GM12878 (cell line): ENCODE measurements around the gene JMJD6. TPM values are rescaled to one million over a fixed set of nuclear protein-coding genes. Genes with fewer than 3 reads are reported as not detected.

ENCODE experiments used
- ATAC-seq: fragments of 200-7000 bp; cut with Tn5 transposase; 3 replicates; pipeline ENCODE4 v1.9.1; 2020; ENCODE audit warnings: mild to moderate bottlenecking, moderate library complexity
- BruUV-seq: library from RNA; stranded (reverse); fragments of 400-500 nt; replicated peaks from 2 replicates; lab custom pipeline; 2021; lab: Mats Ljungman, UMichigan
- CTCF ChIA-PET: fragments of 300-600 bp; sonication (Branson Sonifier 250); formaldehyde crosslinking; extraction: SDS; loops from one replicate; lab custom pipeline; 2021; ENCODE audit warnings: inconsistent platforms; lab: Yijun Ruan, JAX
- POLR2A ChIA-PET: fragments of 350-600 bp; formaldehyde crosslinking; extraction: SDS; loops from one replicate; lab custom pipeline; 2021; ENCODE audit warnings: inconsistent platforms; lab: Charles Lee
- RAD21 ChIA-PET: fragments of 300-600 bp; sonication (Branson Sonifier 250); formaldehyde crosslinking; loops from one replicate; lab custom pipeline; 2023; ENCODE audit warnings: antibody characterized with exemption; ENCODE audit not compliant: unreplicated experiment; lab: Charles Lee
- SMC1A ChIA-PET: fragments of 300-600 bp; sonication (Branson Sonifier 250); formaldehyde crosslinking; loops from one replicate; lab custom pipeline; 2023; ENCODE audit not compliant: unreplicated experiment, uncharacterized antibody; lab: Charles Lee
- DNase-seq: peaks from one replicate; pipeline ENCODE4 v3.0.0-alpha.2; 2011; ENCODE audit warnings: low read depth, low spot score
- FAIRE-seq: peaks from 3 replicates; lab custom pipeline; 2011; peaks lifted over from hg19 to GRCh38; lab: Jason Lieb, UNC
- H2AFZ ChIP-seq: 2 replicates; pipeline ENCODE4 v1.6.0; 2011; ENCODE audit warnings: low read depth, low read length, control low read depth; ENCODE audit not compliant: control insufficient read depth
- H3K27ac ChIP-seq: 2 replicates; pipeline ENCODE4 v1.5.1; 2011; ENCODE audit warnings: control low read depth; ENCODE audit not compliant: control insufficient read depth, insufficient read depth
- H3K27me3 ChIP-seq, 2 experiments: replicated peaks in 1 of 2; 2 replicates each; pipeline versions ENCODE4 v1.6.0 to v1.6.1; 2011; ENCODE audit warnings: low read length in 1 of 2; ENCODE audit not compliant: control insufficient read depth in 2 of 2, insufficient read depth in 2 of 2
- H3K36me3 ChIP-seq, 2 experiments: 2 replicates each; pipeline ENCODE4 v1.5.1; 2011; ENCODE audit warnings: low read length in 1 of 2; ENCODE audit not compliant: control insufficient read depth in 2 of 2, insufficient read depth in 2 of 2
- H3K4me1 ChIP-seq: 2 replicates; pipeline ENCODE4 v1.6.1; 2011; ENCODE audit warnings: mild to moderate bottlenecking, low read length, moderate library complexity, mixed read lengths; ENCODE audit not compliant: control insufficient read depth, insufficient read depth
- H3K4me2 ChIP-seq: 2 replicates; pipeline ENCODE4 v1.6.0; 2011; ENCODE audit warnings: control low read depth; ENCODE audit not compliant: control insufficient read depth, insufficient read depth
- H3K4me3 ChIP-seq: fragments of 200-600 bp; sonication (generic); 2 replicates; pipeline ENCODE4 v1.5.1; 2016
- H3K79me2 ChIP-seq: 2 replicates; pipeline ENCODE4 v1.6.0; 2011; ENCODE audit warnings: low read length; ENCODE audit not compliant: control insufficient read depth, insufficient read depth
- H3K9ac ChIP-seq: 2 replicates; pipeline ENCODE4 v1.8.0; 2011; ENCODE audit warnings: low read length, control low read depth, mixed read lengths; ENCODE audit not compliant: control insufficient read depth, insufficient read depth
- H3K9me3 ChIP-seq: replicated peaks from 3 replicates; pipeline ENCODE4 v1.5.1; 2011; ENCODE audit warnings: mild to moderate bottlenecking, low read length; ENCODE audit not compliant: control insufficient read depth, insufficient read depth
- H4K20me1 ChIP-seq: 2 replicates; pipeline ENCODE4 v1.6.0; 2011; ENCODE audit not compliant: control insufficient read depth, insufficient read depth
- NFYB ChIP-seq: IDR thresholded peaks from 2 replicates; pipeline ENCODE4 v1.6.1; 2011; ENCODE audit warnings: low read depth, mild to moderate bottlenecking, low read length, improper control_type of control experiment, moderate library complexity; ENCODE audit not compliant: insufficient read depth
- NR2F1 ChIP-seq: fragments of 450-650 bp; conservative IDR thresholded peaks from 2 replicates; pipeline ENCODE4 v1.6.1; 2017; ENCODE audit warnings: mild to moderate bottlenecking
- RCOR1 ChIP-seq: conservative IDR thresholded peaks from 2 replicates; pipeline ENCODE4 v1.6.1; 2012; ENCODE audit warnings: low read depth, low read length, improper control_type of control experiment
- TARDBP ChIP-seq: IDR thresholded peaks from 2 replicates; pipeline ENCODE4 v1.6.1; 2016; ENCODE audit warnings: borderline replicate concordance
- YY1 ChIP-seq: IDR thresholded peaks from 2 replicates; pipeline ENCODE4 v1.6.1; 2011; ENCODE audit warnings: low read depth, mild to moderate bottlenecking, low read length
- WGBS: methylation state at CpG from one replicate; pipeline ENCODE4 v1.1.6; 2016; ENCODE audit warnings: low lambda C conversion rate; ENCODE audit not compliant: insufficient replicate concordance, insufficient coverage; ENCODE audit errors: missing lambda C conversion rate; 5-methylcytosine and 5-hydroxymethylcytosine counted together
- in situ Hi-C: fragments of 300-500 bp; cut with MboI; formaldehyde crosslinking; loops from 9 replicates; pipeline ENCODE4 v1.14.3; 2018; ENCODE audit warnings: mixed read lengths
- intact Hi-C: fragments of 100-400 bp; cut with micrococcal nuclease; formaldehyde crosslinking; loops from one replicate; pipeline ENCODE4 v1.14.2; 2022; ENCODE audit not compliant: unreplicated experiment
- polyA plus RNA-seq, 11 experiments: library from polyadenylated mRNA; depleted of rRNA in 4 of 11; unstranded in 6 of 11; stranded (reverse) in 5 of 11; fragments of >200 nt; fragmentation: Nextera tagmentation in 4 of 11; fragmentation: Illumina TruSeq in 1 of 11; extraction: Ambion mirVana in 4 of 11; extraction: Trizol in 1 of 11; gene quantifications; 1 replicate in 1 of 11; 2 replicates in 10 of 11; pipeline versions ENCODE4 v1.2.1 to v1.2.3, GENCODE V29; 2011 to 2016; ENCODE audit warnings: inconsistent platforms in 2 of 11, missing spikeins in 2 of 11, low read depth in 1 of 11
- total RNA-seq, 4 experiments: library from RNA; depleted of rRNA in 3 of 4; stranded (reverse); fragments of >200 nt in 3 of 4; fragmentation: Illumina TruSeq in 1 of 4; extraction: Trizol in 1 of 4; gene quantifications; 2 replicates each; pipeline versions ENCODE4 v1.2.1 to v1.2.3, GENCODE V29; 2013 to 2021
- TF ChIP-seq, protein P1 (sequence below): fragments of 450-650 bp; IDR thresholded peaks from 2 replicates; pipeline ENCODE4 v1.6.1; 2017; ENCODE audit warnings: mild to moderate bottlenecking, low read depth, inconsistent platforms; ENCODE audit not compliant: poor library complexity, severe bottlenecking
- TF ChIP-seq, protein P2 (sequence below): fragments of 150-350 bp; IDR thresholded peaks from 2 replicates; pipeline ENCODE4 v1.6.1; 2016; ENCODE audit warnings: low read depth, low read length
- TF ChIP-seq, protein P3 (sequence below): fragments of 450-650 bp; IDR thresholded peaks from 2 replicates; pipeline ENCODE4 v1.6.1; 2016; ENCODE audit warnings: mild to moderate bottlenecking, moderate library complexity, borderline replicate concordance
- TF ChIP-seq, protein P4 (sequence below): IDR thresholded peaks from 2 replicates; pipeline ENCODE4 v1.6.1; 2012; ENCODE audit warnings: low read depth, low read length, improper control_type of control experiment
- TF ChIP-seq, protein P5 (sequence below): fragments of 450-650 bp; IDR thresholded peaks from 2 replicates; pipeline ENCODE4 v1.6.1; 2018; ENCODE audit warnings: borderline replicate concordance, mild to moderate bottlenecking; ENCODE audit not compliant: partially characterized antibody

The JMJD6 gene
- total and polyA plus RNA-seq, 10 of the 15 experiments (the other 5 are each of a cell fraction or from before 2014, with no cell fraction given) = 1.2 to 36.0 (median 22.2) TPM

DNA sequence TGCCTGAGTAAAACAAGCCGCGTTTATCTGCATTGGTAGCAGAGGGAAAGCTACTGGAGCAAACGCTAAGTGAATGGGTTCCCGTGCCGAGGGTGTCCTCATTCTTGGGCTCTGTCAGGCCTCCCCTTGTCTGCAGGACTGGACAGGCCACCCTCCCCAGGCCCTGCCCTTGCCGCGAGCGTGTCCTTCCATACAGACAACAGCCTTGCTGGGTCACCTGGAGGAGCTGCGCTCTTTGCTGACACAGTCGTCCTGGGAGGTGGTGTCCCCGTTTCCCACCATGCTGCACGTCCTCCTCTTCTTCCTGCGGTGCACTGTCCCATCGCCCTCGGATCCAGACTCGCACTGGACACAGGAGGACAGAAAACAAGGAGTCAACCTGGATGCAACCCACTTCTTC, 7.9 kb downstream of the JMJD6 start:
- in situ Hi-C loops (no loop called here), intact Hi-C loops (loop anchor here (10.0 kb wide), 1 partner anchor 94 kb away; no protein-coding TSS in a partner anchor)
- no peak for ATAC-seq
- H3K27ac ChIP-seq = no peak overlapping the region
- ChIA-PET RAD21 (interaction anchor here (1.1 kb wide), 1 partner anchor 8 kb away, joined by 4 read pairs; the partner anchor contains the start of genes JMJD6 and METTL23), POLR2A (no interaction called here), CTCF (interaction anchor here (1.5 kb wide), 1 partner anchor 37 kb away, joined by 6 read pairs; no protein-coding TSS in a partner anchor), SMC1A (no interaction called here)
- peaks cover 5% of the 10 kb centered on the region for H3K79me2 ChIP-seq
- H3K4me1 ChIP-seq = peaks cover 8% of the 10 kb centered on the region
- H3K9ac ChIP-seq = no peak overlapping the region
- no peak for DNase-seq
- H4K20me1 ChIP-seq = peaks cover 5% of the 10 kb centered on the region
- H3K4me2 ChIP-seq = no peak overlapping the region
- WGBS = 94% methylated on average over 16 of the region's 16 CpGs
- H2AFZ ChIP-seq = no peak overlapping the region
- no peaks in the 10 kb centered on the region for H3K27me3 ChIP-seq
- BruUV-seq = no TSS peak
- H3K4me3 ChIP-seq = no peak overlapping the region
- peaks cover 17 to 55% of the 10 kb centered on the region in 2 experiments for H3K36me3 ChIP-seq
- no peak for FAIRE-seq
- no peaks in the 10 kb centered on the region for H3K9me3 ChIP-seq
- TF ChIP-seq, protein P1, sequence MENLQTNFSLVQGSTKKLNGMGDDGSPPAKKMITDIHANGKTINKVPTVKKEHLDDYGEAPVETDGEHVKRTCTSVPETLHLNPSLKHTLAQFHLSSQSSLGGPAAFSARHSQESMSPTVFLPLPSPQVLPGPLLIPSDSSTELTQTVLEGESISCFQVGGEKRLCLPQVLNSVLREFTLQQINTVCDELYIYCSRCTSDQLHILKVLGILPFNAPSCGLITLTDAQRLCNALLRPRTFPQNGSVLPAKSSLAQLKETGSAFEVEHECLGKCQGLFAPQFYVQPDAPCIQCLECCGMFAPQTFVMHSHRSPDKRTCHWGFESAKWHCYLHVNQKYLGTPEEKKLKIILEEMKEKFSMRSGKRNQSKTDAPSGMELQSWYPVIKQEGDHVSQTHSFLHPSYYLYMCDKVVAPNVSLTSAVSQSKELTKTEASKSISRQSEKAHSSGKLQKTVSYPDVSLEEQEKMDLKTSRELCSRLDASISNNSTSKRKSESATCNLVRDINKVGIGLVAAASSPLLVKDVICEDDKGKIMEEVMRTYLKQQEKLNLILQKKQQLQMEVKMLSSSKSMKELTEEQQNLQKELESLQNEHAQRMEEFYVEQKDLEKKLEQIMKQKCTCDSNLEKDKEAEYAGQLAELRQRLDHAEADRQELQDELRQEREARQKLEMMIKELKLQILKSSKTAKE = no peak
- TF ChIP-seq NR2F1 = no peak
- no peak for TF ChIP-seq NFYB
- no peak for TF ChIP-seq TARDBP
- TF ChIP-seq, protein P2, sequence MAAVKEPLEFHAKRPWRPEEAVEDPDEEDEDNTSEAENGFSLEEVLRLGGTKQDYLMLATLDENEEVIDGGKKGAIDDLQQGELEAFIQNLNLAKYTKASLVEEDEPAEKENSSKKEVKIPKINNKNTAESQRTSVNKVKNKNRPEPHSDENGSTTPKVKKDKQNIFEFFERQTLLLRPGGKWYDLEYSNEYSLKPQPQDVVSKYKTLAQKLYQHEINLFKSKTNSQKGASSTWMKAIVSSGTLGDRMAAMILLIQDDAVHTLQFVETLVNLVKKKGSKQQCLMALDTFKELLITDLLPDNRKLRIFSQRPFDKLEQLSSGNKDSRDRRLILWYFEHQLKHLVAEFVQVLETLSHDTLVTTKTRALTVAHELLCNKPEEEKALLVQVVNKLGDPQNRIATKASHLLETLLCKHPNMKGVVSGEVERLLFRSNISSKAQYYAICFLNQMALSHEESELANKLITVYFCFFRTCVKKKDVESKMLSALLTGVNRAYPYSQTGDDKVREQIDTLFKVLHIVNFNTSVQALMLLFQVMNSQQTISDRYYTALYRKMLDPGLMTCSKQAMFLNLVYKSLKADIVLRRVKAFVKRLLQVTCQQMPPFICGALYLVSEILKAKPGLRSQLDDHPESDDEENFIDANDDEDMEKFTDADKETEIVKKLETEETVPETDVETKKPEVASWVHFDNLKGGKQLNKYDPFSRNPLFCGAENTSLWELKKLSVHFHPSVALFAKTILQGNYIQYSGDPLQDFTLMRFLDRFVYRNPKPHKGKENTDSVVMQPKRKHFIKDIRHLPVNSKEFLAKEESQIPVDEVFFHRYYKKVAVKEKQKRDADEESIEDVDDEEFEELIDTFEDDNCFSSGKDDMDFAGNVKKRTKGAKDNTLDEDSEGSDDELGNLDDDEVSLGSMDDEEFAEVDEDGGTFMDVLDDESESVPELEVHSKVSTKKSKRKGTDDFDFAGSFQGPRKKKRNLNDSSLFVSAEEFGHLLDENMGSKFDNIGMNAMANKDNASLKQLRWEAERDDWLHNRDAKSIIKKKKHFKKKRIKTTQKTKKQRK = no peak
- TF ChIP-seq, protein P3, sequence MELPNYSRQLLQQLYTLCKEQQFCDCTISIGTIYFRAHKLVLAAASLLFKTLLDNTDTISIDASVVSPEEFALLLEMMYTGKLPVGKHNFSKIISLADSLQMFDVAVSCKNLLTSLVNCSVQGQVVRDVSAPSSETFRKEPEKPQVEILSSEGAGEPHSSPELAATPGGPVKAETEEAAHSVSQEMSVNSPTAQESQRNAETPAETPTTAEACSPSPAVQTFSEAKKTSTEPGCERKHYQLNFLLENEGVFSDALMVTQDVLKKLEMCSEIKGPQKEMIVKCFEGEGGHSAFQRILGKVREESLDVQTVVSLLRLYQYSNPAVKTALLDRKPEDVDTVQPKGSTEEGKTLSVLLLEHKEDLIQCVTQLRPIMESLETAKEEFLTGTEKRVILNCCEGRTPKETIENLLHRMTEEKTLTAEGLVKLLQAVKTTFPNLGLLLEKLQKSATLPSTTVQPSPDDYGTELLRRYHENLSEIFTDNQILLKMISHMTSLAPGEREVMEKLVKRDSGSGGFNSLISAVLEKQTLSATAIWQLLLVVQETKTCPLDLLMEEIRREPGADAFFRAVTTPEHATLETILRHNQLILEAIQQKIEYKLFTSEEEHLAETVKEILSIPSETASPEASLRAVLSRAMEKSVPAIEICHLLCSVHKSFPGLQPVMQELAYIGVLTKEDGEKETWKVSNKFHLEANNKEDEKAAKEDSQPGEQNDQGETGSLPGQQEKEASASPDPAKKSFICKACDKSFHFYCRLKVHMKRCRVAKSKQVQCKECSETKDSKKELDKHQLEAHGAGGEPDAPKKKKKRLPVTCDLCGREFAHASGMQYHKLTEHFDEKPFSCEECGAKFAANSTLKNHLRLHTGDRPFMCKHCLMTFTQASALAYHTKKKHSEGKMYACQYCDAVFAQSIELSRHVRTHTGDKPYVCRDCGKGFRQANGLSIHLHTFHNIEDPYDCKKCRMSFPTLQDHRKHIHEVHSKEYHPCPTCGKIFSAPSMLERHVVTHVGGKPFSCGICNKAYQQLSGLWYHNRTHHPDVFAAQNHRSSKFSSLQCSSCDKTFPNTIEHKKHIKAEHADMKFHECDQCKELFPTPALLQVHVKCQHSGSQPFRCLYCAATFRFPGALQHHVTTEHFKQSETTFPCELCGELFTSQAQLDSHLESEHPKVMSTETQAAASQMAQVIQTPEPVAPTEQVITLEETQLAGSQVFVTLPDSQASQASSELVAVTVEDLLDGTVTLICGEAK = no peak
- TF ChIP-seq YY1 = no peak
- TF ChIP-seq, protein P4, sequence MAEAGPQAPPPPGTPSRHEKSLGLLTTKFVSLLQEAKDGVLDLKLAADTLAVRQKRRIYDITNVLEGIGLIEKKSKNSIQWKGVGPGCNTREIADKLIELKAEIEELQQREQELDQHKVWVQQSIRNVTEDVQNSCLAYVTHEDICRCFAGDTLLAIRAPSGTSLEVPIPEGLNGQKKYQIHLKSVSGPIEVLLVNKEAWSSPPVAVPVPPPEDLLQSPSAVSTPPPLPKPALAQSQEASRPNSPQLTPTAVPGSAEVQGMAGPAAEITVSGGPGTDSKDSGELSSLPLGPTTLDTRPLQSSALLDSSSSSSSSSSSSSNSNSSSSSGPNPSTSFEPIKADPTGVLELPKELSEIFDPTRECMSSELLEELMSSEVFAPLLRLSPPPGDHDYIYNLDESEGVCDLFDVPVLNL = no peak
- TF ChIP-seq, protein P5, sequence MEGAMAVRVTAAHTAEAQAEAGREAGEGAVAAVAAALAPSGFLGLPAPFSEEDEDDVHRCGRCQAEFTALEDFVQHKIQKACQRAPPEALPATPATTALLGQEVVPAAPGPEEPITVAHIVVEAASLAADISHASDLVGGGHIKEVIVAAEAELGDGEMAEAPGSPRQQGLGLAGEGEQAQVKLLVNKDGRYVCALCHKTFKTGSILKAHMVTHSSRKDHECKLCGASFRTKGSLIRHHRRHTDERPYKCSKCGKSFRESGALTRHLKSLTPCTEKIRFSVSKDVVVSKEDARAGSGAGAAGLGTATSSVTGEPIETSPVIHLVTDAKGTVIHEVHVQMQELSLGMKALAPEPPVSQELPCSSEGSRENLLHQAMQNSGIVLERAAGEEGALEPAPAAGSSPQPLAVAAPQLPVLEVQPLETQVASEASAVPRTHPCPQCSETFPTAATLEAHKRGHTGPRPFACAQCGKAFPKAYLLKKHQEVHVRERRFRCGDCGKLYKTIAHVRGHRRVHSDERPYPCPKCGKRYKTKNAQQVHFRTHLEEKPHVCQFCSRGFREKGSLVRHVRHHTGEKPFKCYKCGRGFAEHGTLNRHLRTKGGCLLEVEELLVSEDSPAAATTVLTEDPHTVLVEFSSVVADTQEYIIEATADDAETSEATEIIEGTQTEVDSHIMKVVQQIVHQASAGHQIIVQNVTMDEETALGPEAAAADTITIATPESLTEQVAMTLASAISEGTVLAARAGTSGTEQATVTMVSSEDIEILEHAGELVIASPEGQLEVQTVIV = no peak
- TF ChIP-seq RCOR1 = no peak
